K562 (cell line): ENCODE results near the gene BACH1.

ENCODE experiments used
- GTF2A2 ChIP-seq: IDR thresholded peaks from 2 replicates; pipeline ENCODE4 v1.6.1; 2016; ENCODE audit warnings: mild to moderate bottlenecking, missing genetic modification characterization, missing compliant biosample characterization
- JUNB ChIP-seq: fragments of 450-650 bp; formaldehyde crosslinking; conservative IDR thresholded peaks from 2 replicates; pipeline ENCODE4 v1.4.0; 2020; ENCODE audit warnings: mild to moderate bottlenecking
- TFAM ChIP-seq: fragments of 250-450 bp; sonication (Bioruptor Pico); conservative IDR thresholded peaks from 2 replicates; pipeline ENCODE4 v1.5.0; 2021; ENCODE audit warnings: mild to moderate bottlenecking, moderate library complexity
- TF ChIP-seq, protein P1 (sequence below): IDR thresholded peaks from 2 replicates; pipeline ENCODE4 v1.6.1; 2011; ENCODE audit not compliant: insufficient read length; ENCODE audit errors: extremely low read depth

DNA sequence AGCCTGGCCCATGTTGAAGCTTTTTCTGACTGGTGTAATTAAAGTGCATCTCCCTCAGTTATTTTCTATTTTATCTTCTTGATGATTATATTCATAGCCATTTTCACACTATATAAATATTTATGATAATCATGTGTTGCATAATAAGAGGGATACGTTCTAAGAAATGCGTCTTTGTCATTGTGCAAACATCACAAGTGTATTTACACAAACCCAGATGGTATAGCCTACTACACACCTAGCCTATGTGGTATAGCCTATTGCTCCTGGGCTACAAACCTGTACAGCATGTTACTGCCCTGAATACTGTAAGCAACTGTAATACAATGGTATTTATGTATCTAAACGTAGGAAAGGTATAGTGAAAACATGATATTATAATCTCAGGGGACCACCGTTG, 88.1 kb downstream of the BACH1 start:
- TF ChIP-seq TFAM (no peak), GTF2A2 (tag) (no peak), JUNB (no peak)
- TF ChIP-seq, protein P1, sequence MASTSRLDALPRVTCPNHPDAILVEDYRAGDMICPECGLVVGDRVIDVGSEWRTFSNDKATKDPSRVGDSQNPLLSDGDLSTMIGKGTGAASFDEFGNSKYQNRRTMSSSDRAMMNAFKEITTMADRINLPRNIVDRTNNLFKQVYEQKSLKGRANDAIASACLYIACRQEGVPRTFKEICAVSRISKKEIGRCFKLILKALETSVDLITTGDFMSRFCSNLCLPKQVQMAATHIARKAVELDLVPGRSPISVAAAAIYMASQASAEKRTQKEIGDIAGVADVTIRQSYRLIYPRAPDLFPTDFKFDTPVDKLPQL = no peak
